SW 1271 (cell line): ENCODE measurements around the gene PQBP1.
"Not testable (repeated sequence)": the region's sequence is repeated elsewhere in the genome, so short reads cannot be mapped to it uniquely, and the experiment has no call there.

ENCODE experiments used
- DNase-seq, 2 experiments: peaks; one replicate each; lab custom pipeline; 2025; lab: John Stamatoyannopoulos, UW

PQBP1 gene

GRCh38 chrX:48897625-48898306, at the start of gene PQBP1, which contains the start of gene TIMM17B:
Gene PQBP1, plus strand, starts transcription at chrX:48897930. Its CDS starts 580 bp downstream, at chrX:48898510.
Gene TIMM17B, minus strand, starts transcription at chrX:48897768. Its CDS starts 19 bp downstream, at chrX:48897749.
- peak; percentile 49 to 81 for DNase-seq

- DNase-seq = no peak
Measured at GRCh38 chrX:48848847-48849246, 48.9 kb upstream of the PQBP1 start.

GRCh38 chrX:48852857-48853256, 44.9 kb upstream of the PQBP1 start:
- DNase-seq = no peak

- DNase-seq = not testable (repeated sequence)
Measured at GRCh38 chrX:48853494-48853893, 44.2 kb upstream of the PQBP1 start.

- DNase-seq = not testable (repeated sequence)
Measured at GRCh38 chrX:48854121-48854804, 43.5 kb upstream of the PQBP1 start.

GRCh38 chrX:48854898-48855297, 42.8 kb upstream of the PQBP1 start:
- no peak for DNase-seq

- peak in 1 of 2 experiments; percentile 15 for DNase-seq
Measured at GRCh38 chrX:48864210-48864609, 33.5 kb upstream of the PQBP1 start.

- DNase-seq = not testable (repeated sequence)
Measured at GRCh38 chrX:48872017-48872416, 25.7 kb upstream of the PQBP1 start.

GRCh38 chrX:48876944-48877343, 20.8 kb upstream of the PQBP1 start:
- not testable (repeated sequence) for DNase-seq

- DNase-seq = no peak
Measured at GRCh38 chrX:48883729-48884128, 14.0 kb upstream of the PQBP1 start.

GRCh38 chrX:48886586-48886985, 11.1 kb upstream of the PQBP1 start:
- DNase-seq = not testable (repeated sequence)

- DNase-seq = no peak
Measured at GRCh38 chrX:48890296-48890925, 7.3 kb upstream of the PQBP1 start.

- DNase-seq = no peak
Measured at GRCh38 chrX:48890934-48891401, 6.8 kb upstream of the PQBP1 start.

GRCh38 chrX:48891402-48892288, 6.1 kb upstream of the PQBP1 start:
- DNase-seq = peak; percentile 52 to 70

- no peak for DNase-seq
Measured at GRCh38 chrX:48892896-48893295, 4.8 kb upstream of the PQBP1 start.

GRCh38 chrX:48893556-48894348, 4.0 kb upstream of the PQBP1 start:
- no peak for DNase-seq

- no peak for DNase-seq
Measured at GRCh38 chrX:48894891-48895290, 2.8 kb upstream of the PQBP1 start.

GRCh38 chrX:48896611-48897011, 1.1 kb upstream of the PQBP1 start:
- DNase-seq = peak in 1 of 2 experiments; percentile 15

GRCh38 chrX:48897157-48897624, 539 bp upstream of the PQBP1 start:
- peak; percentile 16 to 67 for DNase-seq

GRCh38 chrX:48899078-48899410, 1.3 kb downstream of the PQBP1 start:
- DNase-seq = no peak

- DNase-seq = no peak
Measured at GRCh38 chrX:48901069-48901468, 3.3 kb downstream of the PQBP1 start.
